NCI-H460 (cell line): Measurements from ENCODE around the gene STX3. TPM values are rescaled to one million over a fixed set of nuclear protein-coding genes. Genes with fewer than 3 reads are reported as not detected.
"Not testable (repeated sequence)": the region's sequence is repeated elsewhere in the genome, so short reads cannot be mapped to it uniquely, and the experiment has no call there.

Experiments used
- DNase-seq: peaks from one replicate; pipeline ENCODE4 v3.0.0-alpha.2; 2016; ENCODE audit warnings: low read depth; ENCODE audit errors: extremely low read depth
- total RNA-seq: library from RNA; depleted of rRNA; stranded (reverse); fragments of >200 nt; shearing (Covaris generic); gene quantifications from 2 replicates; pipeline ENCODE4 v1.2.3, GENCODE V29; 2014; rRNA removed

STX3 gene
- total RNA-seq, 1 experiment from 2014 or later: 12.6 TPM

DNA sequence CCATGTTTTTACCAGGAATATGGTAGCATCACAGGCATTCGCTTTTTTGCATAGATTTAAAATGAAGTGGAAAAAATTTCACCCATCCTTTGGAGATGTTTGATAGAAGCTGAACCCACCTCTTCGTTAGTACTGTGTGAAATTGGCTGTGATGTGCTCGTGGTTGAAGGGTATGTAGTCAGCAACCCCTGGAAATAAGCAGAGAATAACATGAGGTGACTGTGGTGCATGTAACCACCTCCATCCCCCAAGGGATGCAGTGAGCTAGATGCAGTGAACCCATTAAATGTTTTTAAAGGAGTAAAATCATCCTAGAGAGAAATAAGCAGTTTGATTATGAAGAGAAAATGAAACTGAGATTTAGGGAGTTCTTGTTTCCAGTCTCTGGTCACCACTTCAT, 74.2 kb downstream of the STX3 start:
- DNase-seq: no peak

DNA sequence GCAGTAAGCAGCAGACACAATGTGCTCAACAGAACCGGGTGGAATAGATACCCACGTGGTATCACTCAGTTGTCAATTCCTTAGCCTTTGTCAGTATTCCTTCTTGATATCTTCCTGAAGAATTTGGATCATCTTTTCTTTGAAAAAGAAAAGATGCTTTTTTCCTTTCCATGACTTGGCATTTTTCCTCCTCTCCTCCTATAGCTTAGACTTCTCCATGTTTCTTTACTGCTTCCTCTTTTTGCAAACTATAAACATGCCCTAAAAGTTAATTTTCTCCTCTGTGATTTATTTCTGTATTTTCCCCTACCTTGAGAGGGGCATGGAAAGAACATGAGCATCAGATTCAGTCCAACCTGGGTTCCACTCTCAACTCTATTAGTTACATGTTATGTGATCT, 78.4 kb downstream of the STX3 start:
- DNase-seq: no peak

DNA sequence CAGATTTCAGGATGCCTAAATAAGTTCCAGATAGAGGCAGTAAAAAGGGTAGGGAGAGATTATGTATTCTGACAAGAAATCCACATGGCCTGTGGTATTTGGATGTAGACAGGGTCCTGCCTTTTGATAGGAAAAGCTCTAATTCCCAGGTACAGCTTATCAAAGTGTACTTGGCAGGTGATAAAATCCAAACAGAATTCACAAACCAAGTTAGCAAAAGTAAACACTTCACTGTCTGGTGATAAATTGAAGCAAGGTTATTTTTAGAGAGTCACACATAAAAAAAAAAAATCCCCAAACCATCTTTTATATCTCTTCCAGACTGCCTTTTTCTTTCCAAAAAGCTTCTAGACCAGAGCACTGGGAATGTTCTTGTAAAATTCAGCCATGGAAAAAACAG, 84.4 kb downstream of the STX3 start:
- no peak for DNase-seq

DNA sequence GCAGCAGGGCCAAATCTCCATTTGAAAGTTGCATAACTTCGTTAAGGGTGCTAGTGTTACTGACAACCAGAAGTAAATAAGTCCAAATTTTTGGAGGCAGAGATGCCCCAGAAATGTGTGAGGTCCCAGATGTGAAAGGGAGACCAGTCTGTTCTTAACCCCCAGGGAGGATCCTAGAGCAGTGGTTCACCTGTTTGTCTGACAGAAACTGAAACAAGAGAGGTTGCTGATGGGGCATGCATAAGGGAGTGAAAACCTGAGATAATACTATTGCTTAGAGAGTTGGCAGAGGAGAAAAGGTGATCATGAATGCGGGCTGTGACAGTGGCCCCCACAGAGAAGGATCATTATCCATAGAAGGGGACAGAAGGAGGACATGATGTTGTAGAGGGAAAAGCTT, 86.3 kb downstream of the STX3 start:
- DNase-seq: no peak

DNA sequence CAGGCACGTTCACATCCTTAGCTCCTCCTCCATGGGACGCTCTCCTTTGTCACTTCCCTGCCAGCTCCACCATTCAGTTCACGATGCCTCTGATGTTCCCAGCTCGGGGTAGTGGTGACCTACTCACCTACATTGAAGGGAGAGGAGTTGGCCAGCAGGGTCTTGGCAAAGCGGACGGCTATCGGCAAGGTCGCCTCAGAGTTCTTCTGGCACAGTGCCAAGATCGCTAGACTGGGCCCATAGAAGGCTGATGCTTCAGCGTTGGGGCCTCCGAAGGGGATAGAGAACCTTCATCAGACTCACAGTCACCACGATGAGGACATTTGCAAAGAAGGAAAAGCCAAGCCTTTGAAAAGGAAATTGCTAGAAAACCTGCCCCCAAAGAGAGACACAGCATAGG, 87.1 kb downstream of the STX3 start:
- DNase-seq: no peak

DNA sequence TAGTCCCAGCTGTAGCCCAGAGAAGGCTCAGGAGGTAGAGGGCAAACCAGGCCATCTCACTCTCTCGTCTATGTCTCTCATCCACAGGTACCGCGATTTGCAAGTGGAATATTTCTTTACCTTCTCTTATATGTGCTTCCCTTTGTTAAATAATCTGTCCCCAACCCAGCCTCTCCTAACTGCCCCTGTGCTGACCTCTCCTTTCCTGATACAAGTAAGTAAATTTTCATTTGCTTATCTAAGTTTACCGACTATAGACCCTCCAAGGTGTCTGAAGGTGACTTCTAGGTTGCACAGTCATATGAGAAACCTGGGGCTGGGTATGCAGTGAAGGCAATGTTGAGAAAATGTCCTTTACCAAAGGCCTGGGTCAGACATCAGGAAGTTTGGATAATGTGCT, 90.2 kb downstream of the STX3 start, which contains the start of gene CBLIF:
TSS of gene CBLIF (minus strand) at position 101 of the 400 bp plus-strand sequence. CDS start at position 55, 46 bp downstream.
- no peak for DNase-seq

DNA sequence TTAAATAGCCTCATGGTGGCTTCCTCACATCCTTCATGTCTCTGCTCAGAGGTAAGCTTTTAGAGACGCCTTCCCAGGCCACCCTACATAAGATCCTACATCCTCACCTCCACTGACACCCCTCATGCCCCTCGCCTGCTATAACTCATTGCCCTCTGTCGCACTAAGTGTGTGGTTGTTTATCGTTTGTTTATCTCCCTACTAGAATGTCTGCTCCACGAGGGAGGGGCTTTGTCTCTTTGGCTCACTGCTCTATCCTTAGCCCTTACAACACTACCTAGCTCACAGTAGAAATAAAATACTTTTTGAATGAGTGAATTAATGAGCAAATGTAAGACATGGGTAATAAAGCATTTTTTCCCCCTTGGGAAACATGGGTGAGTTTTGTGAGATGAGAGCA, 91.4 kb downstream of the STX3 start:
- no peak for DNase-seq

DNA sequence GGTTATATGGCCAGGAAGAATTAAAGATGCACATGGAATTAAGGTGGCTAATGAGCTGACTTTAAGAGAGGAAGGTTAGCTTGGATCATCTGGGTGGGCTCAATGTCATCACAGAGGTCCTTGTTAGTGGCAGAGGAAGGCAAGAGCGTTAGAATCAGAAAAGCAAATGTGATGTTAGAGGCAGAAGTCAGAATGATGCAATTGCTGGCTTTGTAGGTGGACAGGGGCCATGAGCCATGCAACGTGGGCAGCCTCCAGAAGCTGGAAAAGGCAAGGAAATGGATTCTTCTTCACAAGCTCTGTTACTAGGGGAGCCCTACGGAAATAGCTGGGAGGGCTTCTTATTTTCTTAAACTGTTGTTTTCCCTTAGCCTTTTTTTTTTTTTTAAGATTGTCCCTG, 92.5 kb downstream of the STX3 start:
- no peak for DNase-seq

DNA sequence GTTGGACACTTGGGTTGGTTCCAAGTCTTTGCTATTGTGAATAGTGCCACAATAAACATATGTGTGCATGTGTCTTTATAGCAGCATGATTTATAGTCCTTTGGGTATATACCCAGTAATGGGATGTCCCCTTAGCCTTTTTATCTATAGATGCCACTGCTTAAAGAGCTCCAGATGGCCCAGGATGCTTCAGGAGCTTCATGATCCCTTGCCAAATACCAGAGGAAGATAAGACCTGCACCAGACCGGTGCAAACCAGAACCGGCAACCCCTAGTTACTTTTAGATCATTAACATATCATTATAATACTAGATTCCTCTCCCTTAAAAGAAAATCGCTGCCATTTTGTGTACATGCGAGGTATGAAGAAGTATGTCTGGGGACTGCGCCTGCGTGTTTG, 93.3 kb downstream of the STX3 start:
- not testable (repeated sequence) for DNase-seq

DNA sequence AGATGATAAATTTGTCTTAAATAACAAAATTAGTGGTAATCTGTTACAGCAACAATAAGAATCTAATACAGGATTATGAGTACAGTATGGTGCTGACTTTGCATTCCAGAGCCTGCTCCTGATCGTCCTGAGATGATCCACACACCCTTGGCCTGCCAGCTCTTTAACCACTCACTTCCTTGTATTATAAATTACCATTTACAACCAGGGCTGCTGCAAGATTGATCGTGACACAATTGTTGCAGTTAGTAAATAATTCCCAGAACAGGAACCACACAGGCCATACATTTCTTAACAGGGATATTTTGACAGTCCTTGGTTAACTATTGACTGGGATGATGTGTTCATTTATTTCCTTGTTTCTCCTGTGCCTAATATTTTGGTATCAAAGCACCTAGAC, 94.0 kb downstream of the STX3 start:
- no peak for DNase-seq

DNA sequence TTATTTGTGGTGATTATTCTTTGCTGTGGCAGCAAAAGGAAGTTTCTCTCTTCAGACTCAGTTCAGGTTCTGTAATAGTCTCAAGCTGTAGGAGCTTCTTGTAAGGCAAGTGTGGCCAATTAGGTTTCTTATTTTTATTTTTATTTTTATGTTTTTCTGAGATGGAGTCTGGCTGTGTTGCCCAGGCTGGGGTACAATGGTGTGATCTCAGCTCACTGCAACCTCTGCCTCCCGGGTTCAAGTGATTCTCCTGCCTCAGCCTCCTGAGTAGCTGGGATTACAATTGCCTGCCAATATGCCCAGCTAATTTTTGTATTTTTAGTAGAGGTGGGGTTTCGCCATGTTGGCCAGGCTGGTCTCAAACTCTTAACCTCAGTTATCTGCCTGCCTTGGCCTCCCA, 94.4 kb downstream of the STX3 start:
- DNase-seq: not testable (repeated sequence)

DNA sequence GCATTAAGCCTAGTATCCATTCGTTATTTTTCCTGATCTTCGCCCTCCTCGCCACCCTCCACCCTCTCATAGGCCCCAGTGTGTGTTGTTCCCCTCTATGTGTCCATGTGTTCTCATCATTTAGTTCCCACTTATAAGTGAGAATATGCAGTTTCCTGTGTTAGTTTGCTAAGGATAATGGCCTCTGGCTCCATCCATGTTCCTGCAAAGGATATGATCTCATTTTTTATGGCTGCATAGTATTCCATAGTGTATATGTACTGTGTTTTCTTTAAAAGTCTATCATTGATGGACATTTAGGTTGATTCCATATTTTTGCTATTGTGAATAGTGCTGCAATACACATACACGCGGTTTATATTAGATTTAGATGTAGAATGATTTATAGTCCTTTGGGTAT, 96.2 kb downstream of the STX3 start:
- DNase-seq: not testable (repeated sequence)

DNA sequence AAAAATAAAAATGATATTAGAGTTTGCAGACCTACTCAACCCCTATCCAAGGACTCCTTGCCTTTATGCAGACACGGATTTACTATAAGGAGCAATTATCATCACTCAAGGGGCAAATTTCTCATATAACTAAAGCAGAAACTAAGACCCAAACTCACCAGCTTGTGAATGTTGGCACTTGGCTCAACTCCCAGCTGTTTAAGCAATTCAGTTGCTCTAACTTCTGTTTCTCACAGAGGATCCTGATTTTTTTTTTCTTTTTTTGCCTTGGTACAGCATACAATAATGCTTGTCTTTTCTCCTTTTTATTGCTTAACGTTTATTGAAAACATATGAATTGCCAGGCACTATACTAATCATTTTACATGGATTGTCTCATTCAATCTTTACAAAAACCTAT, 99.7 kb downstream of the STX3 start:
- no peak for DNase-seq

Other genes with a start within 250 kb of the STX3 start
- not detected in 2 replicates for gene OR4D9, start 243.8 kb upstream of the STX3 start, total RNA-seq
- gene OSBP, start 139.6 kb upstream of the STX3 start, total RNA-seq: 21.4 and 21.7 TPM in 2 replicates
- 22.4 and 23.4 TPM in 2 replicates for gene PATL1, start 86.3 kb upstream of the STX3 start, total RNA-seq
- not detected in 2 replicates for gene OR10V1, start 41.5 kb upstream of the STX3 start, total RNA-seq
- 43.5 and 50.5 TPM in 2 replicates for gene MRPL16, start 55.4 kb downstream of the STX3 start, total RNA-seq
- gene CBLIF, start 90.1 kb downstream of the STX3 start, total RNA-seq: not detected in 2 replicates
- gene TCN1, start 111.1 kb downstream of the STX3 start, total RNA-seq: not detected in 2 replicates
- gene OOSP3, start 123.4 kb downstream of the STX3 start, total RNA-seq: not detected in 2 replicates
- not detected in 2 replicates for gene OOSP1, start 183.1 kb downstream of the STX3 start, total RNA-seq
- gene OOSP4A, start 208.7 kb downstream of the STX3 start, total RNA-seq: not detected in 2 replicates